ENCODE measurements around the gene FOXC1.

Gene FOXC1

DNA sequence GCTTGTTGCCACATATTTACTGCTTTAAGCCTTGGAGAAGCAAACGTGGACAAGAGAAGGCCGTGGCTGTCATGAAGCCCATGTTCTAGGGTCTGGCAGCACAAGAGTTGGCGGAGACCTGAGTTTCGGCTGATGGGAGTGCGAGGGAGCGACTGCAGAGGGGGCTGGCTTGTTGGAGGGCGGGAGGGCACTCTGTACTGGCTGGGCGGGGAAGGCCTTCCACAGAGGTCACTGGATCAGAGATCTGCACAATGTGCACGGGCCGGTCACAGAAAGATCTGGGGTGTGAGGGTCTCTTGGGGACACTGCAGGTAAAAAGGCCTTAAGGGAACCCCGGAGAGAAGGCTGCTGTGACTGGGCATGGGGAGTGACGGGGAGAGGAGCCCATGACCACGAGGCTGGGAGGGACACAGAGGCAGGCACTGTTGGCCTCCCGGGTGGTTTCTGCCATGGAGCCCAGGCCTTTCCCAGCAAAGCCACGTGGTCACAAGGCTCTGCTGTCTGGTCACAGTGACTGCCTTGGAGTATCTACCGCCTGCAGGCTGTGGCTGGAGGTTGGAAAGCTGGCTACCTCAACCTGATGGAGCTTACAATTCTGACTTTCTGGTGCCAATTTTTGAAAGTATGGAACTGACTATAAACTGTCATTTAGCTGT, 23.8 kb downstream of the FOXC1 start:
- DNase-seq (ENCODE audit: extremely low read depth, insufficient read length): no peak
- Histone ChIP-seq H3K36me3 (ENCODE audit: control insufficient read depth, insufficient read depth, low read length) (no peaks in the 10 kb centered on the region), H3K4me3 (replicated peaks; ENCODE audit: low read depth, low read length) (no peak overlapping the region), H3K27me3 (replicated peaks; ENCODE audit: control insufficient read depth, insufficient read depth, low read length) (no peaks in the 10 kb centered on the region)
- TF ChIP-seq, protein P1, sequence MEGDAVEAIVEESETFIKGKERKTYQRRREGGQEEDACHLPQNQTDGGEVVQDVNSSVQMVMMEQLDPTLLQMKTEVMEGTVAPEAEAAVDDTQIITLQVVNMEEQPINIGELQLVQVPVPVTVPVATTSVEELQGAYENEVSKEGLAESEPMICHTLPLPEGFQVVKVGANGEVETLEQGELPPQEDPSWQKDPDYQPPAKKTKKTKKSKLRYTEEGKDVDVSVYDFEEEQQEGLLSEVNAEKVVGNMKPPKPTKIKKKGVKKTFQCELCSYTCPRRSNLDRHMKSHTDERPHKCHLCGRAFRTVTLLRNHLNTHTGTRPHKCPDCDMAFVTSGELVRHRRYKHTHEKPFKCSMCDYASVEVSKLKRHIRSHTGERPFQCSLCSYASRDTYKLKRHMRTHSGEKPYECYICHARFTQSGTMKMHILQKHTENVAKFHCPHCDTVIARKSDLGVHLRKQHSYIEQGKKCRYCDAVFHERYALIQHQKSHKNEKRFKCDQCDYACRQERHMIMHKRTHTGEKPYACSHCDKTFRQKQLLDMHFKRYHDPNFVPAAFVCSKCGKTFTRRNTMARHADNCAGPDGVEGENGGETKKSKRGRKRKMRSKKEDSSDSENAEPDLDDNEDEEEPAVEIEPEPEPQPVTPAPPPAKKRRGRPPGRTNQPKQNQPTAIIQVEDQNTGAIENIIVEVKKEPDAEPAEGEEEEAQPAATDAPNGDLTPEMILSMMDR (IDR thresholded peaks at IDR 0.05; ENCODE audit: insufficient read depth, low read length, poor library complexity, severe bottlenecking): no peak

DNA sequence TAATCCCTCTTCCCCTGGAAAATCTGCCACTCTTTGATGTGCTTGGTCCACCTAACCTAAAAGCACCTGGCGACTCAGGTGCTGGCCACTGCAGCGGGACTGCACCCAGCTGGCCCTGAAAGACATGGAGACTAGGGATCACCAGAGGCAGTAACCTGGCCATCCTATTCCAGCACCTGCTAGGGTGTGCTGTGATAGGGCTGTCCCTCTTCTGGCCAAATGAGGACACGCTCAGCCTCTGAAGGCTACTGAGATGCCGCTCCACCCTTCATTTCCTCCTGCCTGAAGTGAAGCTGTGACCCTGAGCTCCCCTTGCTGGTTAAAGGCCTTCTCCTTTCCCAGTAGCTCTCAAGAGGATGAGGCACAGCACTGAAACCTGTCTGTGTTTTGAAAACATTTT, 24.4 kb downstream of the FOXC1 start:
- Histone ChIP-seq H3K36me3 (ENCODE audit: control insufficient read depth, insufficient read depth, low read length) (no peaks in the 10 kb centered on the region), H3K27me3 (replicated peaks; ENCODE audit: control insufficient read depth, insufficient read depth, low read length) (no peaks in the 10 kb centered on the region), H3K4me3 (replicated peaks; ENCODE audit: low read depth, low read length) (no peak overlapping the region)
- TF ChIP-seq, protein P1 (IDR thresholded peaks at IDR 0.05; ENCODE audit: insufficient read depth, low read length, poor library complexity, severe bottlenecking): no peak
- DNase-seq (ENCODE audit: extremely low read depth, insufficient read length): no peak

DNA sequence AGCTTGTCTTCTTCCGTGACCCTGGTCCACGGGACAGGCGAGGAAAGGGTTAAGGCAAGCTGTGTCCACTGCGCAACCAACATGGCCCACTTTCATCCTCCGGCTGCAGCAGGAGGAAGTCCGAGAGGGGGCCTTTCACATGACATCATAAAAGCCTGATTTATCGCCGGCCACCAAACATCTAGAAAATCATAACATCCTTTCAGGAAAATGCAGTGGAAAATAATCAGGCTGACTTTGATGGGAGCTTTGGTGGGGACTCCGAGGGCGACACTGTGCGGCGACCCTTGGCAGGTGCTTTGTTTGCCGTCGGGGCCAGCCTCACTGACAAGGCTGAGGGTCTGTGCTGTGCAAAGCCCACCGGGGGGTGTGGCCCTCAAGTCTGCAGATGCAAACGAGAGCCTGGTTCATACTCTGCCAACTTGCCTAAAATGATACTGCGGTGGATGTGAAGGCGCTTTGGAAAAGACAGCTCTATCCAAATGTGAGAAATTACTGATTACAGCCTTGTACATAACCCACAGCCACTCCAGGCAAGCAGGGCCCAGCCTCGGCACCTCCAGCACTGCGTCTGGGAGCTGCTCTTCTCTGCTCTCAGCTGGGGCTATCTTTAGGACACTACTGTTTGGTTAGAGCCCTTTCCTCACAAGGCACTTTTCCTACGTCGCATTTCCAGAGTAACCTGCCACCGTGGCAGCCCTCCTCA, 25.7 kb downstream of the FOXC1 start:
- Histone ChIP-seq H3K27me3 (replicated peaks; ENCODE audit: control insufficient read depth, insufficient read depth, low read length) (no peaks in the 10 kb centered on the region), H3K4me3 (replicated peaks; ENCODE audit: low read depth, low read length) (no peak overlapping the region), H3K36me3 (ENCODE audit: control insufficient read depth, insufficient read depth, low read length) (no peaks in the 10 kb centered on the region)
- TF ChIP-seq, protein P1 (IDR thresholded peaks at IDR 0.05; ENCODE audit: insufficient read depth, low read length, poor library complexity, severe bottlenecking): no peak
- DNase-seq (ENCODE audit: extremely low read depth, insufficient read length): no peak

DNA sequence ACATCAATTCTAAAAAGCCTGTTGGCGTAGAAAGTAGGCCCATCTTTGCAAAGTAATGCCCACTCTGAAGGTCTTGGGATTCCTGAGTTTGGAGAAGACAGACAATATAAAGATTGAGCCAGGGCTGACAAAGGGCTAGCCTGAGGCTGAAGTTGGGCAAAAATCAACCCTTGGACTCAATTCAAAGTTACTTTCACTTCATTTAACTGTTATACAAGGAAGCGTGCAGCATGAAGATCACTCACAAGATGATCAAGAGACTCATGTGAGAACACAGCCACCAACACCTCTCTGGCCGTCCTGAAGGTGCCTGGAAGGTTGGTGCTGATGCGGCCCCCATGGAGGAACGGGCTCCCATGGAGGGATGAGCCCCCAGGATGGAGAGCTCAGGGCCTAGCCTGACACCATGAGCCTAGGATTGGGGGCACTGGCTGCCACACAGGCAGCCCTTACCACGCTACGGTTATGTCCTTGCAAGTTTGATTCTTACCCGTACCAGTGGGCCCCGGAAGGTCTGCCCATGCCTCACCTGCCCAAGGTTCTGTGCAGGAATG, 26.6 kb downstream of the FOXC1 start:
- TF ChIP-seq, protein P1 (IDR thresholded peaks at IDR 0.05; ENCODE audit: insufficient read depth, low read length, poor library complexity, severe bottlenecking): no peak
- no peak for DNase-seq (ENCODE audit: extremely low read depth, insufficient read length)
- Histone ChIP-seq H3K36me3 (ENCODE audit: control insufficient read depth, insufficient read depth, low read length) (no peaks in the 10 kb centered on the region), H3K27me3 (replicated peaks; ENCODE audit: control insufficient read depth, insufficient read depth, low read length) (no peaks in the 10 kb centered on the region), H3K4me3 (replicated peaks; ENCODE audit: low read depth, low read length) (no peak overlapping the region)

DNA sequence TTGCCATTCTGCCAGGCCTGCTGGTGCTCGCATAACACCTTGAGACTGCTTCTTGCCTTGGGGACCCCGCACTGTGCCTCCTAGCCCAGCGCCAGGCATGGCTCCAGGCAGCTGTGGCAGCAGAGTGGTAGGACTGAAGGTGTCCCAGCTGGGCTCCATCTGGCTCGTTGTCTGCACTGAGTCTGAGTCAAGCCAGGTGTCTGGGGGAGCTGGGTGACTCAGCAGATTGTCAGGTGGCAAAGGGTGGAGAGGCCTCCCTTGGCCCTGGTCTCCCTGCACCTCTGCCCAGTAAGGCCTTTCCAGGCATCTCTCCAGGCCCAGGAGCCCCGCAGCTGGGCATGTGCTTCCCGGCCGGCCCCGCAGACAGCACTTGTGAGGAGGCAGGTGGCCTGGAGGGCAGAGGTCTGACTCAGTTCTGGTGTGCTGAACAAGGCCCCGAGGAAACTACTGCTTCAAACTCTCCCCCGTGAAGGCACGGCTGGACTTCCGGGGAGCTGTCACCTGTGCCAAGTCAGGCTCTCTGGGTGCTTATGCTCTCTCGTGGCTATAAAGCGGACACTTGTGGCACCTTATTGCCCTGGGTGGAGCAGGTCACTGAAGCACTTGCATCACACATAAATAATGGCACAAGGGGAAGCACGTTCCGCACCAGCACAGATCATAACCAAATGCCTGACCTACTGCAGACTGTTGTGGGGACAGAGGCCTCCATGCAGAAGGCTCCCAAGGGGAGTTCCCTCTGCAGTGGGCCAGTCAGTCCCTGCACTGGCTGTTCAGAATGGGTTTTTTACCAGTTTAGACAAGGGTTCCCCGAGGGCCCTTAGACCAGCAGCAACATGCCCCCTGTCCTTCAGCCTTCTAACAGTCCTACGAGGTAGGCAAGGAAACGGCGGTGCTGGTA, 27.5 kb downstream of the FOXC1 start:
- TF ChIP-seq, protein P1 (IDR thresholded peaks at IDR 0.05; ENCODE audit: insufficient read depth, low read length, poor library complexity, severe bottlenecking): no peak
- Histone ChIP-seq H3K36me3 (ENCODE audit: control insufficient read depth, insufficient read depth, low read length) (no peaks in the 10 kb centered on the region), H3K27me3 (replicated peaks; ENCODE audit: control insufficient read depth, insufficient read depth, low read length) (no peaks in the 10 kb centered on the region), H3K4me3 (replicated peaks; ENCODE audit: low read depth, low read length) (no peak overlapping the region)
- DNase-seq (ENCODE audit: extremely low read depth, insufficient read length): no peak
